ENCODE measurements around the gene LRRC56. TPM values are rescaled to one million over a fixed set of nuclear protein-coding genes. Genes with fewer than 3 reads are reported as not detected.

Gene LRRC56
- total RNA-seq, 4 donors from 2014 or later: 1.7 to 2.4 (median 2.1) TPM

DNA sequence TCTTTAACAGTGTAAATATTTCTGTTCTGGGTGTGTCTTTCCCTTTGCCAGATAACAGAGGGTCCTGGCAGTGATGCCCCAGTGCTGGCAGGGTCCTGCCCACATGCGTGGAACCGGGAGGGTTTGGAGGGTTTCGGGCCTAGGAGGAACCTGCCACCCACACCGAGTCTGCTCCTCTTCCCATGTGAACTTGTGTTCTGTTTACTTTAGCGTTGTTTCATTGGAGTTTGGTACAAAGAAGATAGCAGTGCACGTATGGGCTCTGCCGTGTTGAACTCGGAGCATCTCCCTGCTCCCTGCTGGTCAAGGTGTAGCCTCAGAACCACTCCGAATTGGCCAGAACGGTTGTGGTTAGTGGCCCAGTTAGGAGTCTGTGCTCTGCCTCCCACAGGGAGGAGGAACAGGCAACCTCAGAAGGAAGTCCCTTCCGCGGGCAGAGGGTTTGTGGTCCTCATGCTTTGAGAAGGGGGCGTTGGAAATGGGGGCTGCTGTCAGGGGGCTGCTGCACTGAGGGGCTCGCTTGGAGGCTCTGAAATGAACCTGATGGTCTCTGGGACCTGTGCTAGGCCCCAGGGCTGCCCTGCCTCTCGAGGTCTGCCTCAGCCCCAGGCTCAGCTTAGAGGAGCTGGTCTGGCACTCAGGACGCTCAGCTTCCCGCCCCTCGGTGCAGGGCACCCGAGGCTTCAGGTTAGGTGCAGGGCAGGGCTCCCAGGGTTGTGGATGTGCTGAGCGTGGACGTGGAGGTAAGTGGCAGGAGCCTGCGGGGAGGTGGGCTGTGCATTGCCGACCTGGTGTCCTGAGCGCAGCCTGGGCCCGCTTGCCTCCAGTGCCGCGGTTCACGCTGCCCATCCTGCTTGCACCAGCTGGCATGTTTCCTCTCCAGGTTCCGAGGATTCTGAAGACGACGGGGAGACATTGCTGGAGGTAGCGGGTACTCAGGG, 49.3 kb downstream of the LRRC56 start:
- 84% methylated on average over 31 of the region's 32 CpGs for WGBS
- no peak overlapping the region for H3K4me3 ChIP-seq
- DNase-seq (ENCODE audit: low spot score in 2 of 2): no peak
- no peaks in the 10 kb centered on the region for H3K27me3 ChIP-seq
- no peak for TF ChIP-seq EP300 (IDR thresholded peaks at IDR 0.05)
- no peak for TF ChIP-seq POLR2A (IDR thresholded peaks at IDR 0.05)
- TF ChIP-seq, protein P1, sequence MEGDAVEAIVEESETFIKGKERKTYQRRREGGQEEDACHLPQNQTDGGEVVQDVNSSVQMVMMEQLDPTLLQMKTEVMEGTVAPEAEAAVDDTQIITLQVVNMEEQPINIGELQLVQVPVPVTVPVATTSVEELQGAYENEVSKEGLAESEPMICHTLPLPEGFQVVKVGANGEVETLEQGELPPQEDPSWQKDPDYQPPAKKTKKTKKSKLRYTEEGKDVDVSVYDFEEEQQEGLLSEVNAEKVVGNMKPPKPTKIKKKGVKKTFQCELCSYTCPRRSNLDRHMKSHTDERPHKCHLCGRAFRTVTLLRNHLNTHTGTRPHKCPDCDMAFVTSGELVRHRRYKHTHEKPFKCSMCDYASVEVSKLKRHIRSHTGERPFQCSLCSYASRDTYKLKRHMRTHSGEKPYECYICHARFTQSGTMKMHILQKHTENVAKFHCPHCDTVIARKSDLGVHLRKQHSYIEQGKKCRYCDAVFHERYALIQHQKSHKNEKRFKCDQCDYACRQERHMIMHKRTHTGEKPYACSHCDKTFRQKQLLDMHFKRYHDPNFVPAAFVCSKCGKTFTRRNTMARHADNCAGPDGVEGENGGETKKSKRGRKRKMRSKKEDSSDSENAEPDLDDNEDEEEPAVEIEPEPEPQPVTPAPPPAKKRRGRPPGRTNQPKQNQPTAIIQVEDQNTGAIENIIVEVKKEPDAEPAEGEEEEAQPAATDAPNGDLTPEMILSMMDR (IDR thresholded peaks at IDR 0.05): no peak
- no peak for TF ChIP-seq POLR2AphosphoS5 (IDR thresholded peaks at IDR 0.05)
- no peaks in the 10 kb centered on the region for H3K9me3 ChIP-seq
- H3K27ac ChIP-seq: no peak overlapping the region
- H3K4me1 ChIP-seq: no peaks in the 10 kb centered on the region
- peaks cover 90% of the 10 kb centered on the region for H3K36me3 ChIP-seq

DNA sequence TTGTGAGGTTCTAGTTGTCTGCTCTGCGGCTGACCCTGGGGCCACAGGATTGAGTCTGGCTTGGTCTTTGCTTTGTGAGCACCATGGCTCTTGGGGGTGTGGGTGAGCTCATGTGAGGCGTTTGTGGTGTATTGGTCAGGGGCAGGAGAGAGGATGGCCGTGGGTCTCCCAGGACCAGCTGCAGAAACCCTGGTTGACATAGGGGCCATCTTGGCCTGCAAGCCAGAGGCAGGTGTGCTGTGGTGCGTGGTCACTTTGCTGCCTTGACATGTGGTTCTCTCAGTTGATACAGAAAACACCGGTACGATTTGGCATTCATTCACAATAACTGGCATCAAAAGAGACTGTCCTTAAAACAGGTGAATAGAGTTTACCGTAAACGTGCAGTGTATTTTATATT, 50.2 kb downstream of the LRRC56 start:
- no peaks in the 10 kb centered on the region for H3K9me3 ChIP-seq
- TF ChIP-seq, protein P1 (IDR thresholded peaks at IDR 0.05): no peak
- TF ChIP-seq POLR2AphosphoS5 (IDR thresholded peaks at IDR 0.05) (no peak), EP300 (IDR thresholded peaks at IDR 0.05) (no peak), POLR2A (IDR thresholded peaks at IDR 0.05) (no peak)
- H3K36me3 ChIP-seq: peaks cover 90% of the 10 kb centered on the region

DNA sequence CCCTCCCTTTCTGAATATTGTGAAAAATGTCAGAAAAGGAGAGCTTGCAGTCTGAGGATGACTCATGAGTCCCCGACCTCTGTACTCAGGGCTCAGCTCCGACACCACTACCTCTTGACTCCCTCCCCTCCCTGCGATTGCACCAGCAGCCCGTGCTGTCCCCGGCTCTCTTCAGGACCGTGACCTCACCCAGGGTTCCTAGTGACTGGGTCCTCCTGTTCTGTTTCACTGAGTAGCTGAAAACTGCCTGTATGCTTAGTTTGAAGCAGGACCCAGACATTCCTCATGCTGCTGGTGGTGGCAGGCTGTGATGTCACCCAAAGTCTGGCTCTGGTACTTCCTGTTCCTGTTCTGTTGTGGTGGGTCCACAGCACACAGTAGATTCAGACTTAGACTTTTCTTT, 50.7 kb downstream of the LRRC56 start:
- no peaks in the 10 kb centered on the region for H3K9me3 ChIP-seq
- no peaks in the 10 kb centered on the region for H3K4me1 ChIP-seq
- H3K27ac ChIP-seq: no peak overlapping the region

More for the DNA sequence above, 50.2 kb downstream of the LRRC56 start:
- H3K27me3 ChIP-seq: no peaks in the 10 kb centered on the region
- H3K4me3 ChIP-seq: no peak overlapping the region
- no peaks in the 10 kb centered on the region for H3K4me1 ChIP-seq
- WGBS: 77% methylated on average over 6 of the region's 8 CpGs
- H3K27ac ChIP-seq: no peak overlapping the region
- DNase-seq (ENCODE audit: low spot score in 2 of 2): no peak

GRCh38 chr11:589798-590197, 52.5 kb downstream of the LRRC56 start:
- TF ChIP-seq, protein P1 (IDR thresholded peaks at IDR 0.05): no peak
- TF ChIP-seq POLR2A (IDR thresholded peaks at IDR 0.05) (no peak), POLR2AphosphoS5 (IDR thresholded peaks at IDR 0.05) (no peak), EP300 (IDR thresholded peaks at IDR 0.05) (no peak)
- H3K36me3 ChIP-seq: peaks cover 92% of the 10 kb centered on the region
- 93% methylated on average over 25 of the region's 26 CpGs for WGBS
- DNase-seq (ENCODE audit: low spot score in 2 of 2): no peak
- H3K4me3 ChIP-seq: no peak overlapping the region
- H3K27me3 ChIP-seq: no peaks in the 10 kb centered on the region
- no peaks in the 10 kb centered on the region for H3K4me1 ChIP-seq
- no peak overlapping the region for H3K27ac ChIP-seq
- H3K9me3 ChIP-seq: no peaks in the 10 kb centered on the region

More for the DNA sequence above, 50.7 kb downstream of the LRRC56 start:
- no peak for TF ChIP-seq POLR2AphosphoS5 (IDR thresholded peaks at IDR 0.05)
- DNase-seq (ENCODE audit: low spot score in 2 of 2): no peak
- no peaks in the 10 kb centered on the region for H3K27me3 ChIP-seq
- H3K36me3 ChIP-seq: peaks cover 90% of the 10 kb centered on the region
- no peak overlapping the region for H3K4me3 ChIP-seq
- WGBS: 72% methylated on average over 6 of the region's 6 CpGs

DNA sequence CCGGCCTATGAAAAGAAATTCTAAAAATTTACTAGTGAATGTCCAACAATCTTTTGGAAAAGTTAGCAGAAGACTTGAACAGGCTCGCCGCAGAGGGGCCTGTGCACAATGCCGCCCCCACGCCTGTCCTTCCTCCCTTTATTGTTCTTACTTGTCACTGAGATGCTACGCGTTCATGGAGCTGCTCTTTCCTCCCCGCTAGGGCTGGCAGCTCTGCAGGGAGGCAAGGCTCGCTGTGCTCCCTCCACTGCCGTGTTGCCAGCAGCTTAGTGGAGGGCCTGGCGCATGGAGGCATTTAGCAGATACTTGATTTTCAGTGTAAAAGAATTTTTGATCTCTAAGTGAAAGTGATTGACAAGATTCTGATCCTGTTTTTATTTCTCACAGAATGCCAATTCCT, 53.7 kb downstream of the LRRC56 start:
- H3K27me3 ChIP-seq: no peaks in the 10 kb centered on the region

More for the DNA sequence above, 53.7 kb downstream of the LRRC56 start:
- H3K9me3 ChIP-seq: no peaks in the 10 kb centered on the region
- DNase-seq (ENCODE audit: low spot score in 2 of 2): no peak
- H3K4me3 ChIP-seq: no peak overlapping the region
- peaks cover 98% of the 10 kb centered on the region for H3K36me3 ChIP-seq
- no peak overlapping the region for H3K27ac ChIP-seq
- H3K4me1 ChIP-seq: no peaks in the 10 kb centered on the region
- TF ChIP-seq POLR2A (IDR thresholded peaks at IDR 0.05): no peak
- TF ChIP-seq POLR2AphosphoS5 (IDR thresholded peaks at IDR 0.05): no peak
- TF ChIP-seq, protein P1 (IDR thresholded peaks at IDR 0.05): no peak
- no peak for TF ChIP-seq EP300 (IDR thresholded peaks at IDR 0.05)
- WGBS: 76% methylated on average over 11 of the region's 11 CpGs

All from suprapubic skin (tissue), 4 donors.